Measurements from ENCODE around the gene TXLNG. TPM values are rescaled to one million over a fixed set of nuclear protein-coding genes. Genes with fewer than 3 reads are reported as not detected.

Gene TXLNG
- total and polyA plus RNA-seq, 9 donors = 14.0 to 27.7 (median 20.2) TPM

DNA sequence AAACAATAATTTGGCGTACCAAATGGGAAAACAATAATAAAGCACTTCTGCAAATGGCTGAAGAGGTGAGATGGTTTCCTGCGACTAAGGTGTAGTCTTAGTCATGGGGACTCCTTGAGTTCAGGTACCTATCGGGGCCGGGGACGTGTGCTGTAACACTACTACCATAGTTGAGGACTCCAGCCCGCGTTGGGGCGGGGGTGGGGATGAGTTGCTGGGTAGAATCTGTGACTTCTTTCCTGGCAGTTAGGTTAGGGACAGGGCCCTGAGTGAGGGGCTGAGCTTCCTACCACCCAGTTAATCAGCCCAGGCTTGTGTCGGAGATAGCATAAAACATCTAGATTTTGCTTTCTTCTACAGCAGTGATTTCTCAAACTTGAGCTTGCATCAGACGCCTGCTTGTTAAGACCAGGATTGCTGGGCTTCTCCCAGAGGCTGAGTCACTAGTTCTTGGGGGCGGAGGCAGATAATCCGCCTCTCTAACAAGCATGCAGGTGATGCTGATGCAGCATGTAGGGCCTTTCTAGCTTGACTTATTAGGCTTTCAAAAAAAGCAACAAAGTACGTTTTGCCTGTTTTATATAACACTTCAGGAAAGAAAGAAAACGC is 53.7 kb downstream of the TXLNG start:
- Histone ChIP-seq H3K4me3 (no peak overlapping the region), H3K4me1 (ENCODE audit: insufficient read depth) (peaks cover 4% of the 10 kb centered on the region), H3K9me3 (no peaks in the 10 kb centered on the region), H3K36me3 (no peaks in the 10 kb centered on the region), H3K27ac (no peak overlapping the region), H3K27me3 (no peaks in the 10 kb centered on the region)
- peak in 2 of 5 donors; percentile 49 to 58 for DNase-seq
- TF ChIP-seq, protein P1, sequence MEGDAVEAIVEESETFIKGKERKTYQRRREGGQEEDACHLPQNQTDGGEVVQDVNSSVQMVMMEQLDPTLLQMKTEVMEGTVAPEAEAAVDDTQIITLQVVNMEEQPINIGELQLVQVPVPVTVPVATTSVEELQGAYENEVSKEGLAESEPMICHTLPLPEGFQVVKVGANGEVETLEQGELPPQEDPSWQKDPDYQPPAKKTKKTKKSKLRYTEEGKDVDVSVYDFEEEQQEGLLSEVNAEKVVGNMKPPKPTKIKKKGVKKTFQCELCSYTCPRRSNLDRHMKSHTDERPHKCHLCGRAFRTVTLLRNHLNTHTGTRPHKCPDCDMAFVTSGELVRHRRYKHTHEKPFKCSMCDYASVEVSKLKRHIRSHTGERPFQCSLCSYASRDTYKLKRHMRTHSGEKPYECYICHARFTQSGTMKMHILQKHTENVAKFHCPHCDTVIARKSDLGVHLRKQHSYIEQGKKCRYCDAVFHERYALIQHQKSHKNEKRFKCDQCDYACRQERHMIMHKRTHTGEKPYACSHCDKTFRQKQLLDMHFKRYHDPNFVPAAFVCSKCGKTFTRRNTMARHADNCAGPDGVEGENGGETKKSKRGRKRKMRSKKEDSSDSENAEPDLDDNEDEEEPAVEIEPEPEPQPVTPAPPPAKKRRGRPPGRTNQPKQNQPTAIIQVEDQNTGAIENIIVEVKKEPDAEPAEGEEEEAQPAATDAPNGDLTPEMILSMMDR (IDR thresholded peaks at IDR 0.05) = no peak
- no peak for TF ChIP-seq EP300 (IDR thresholded peaks at IDR 0.05)
- TF ChIP-seq POLR2A (IDR thresholded peaks at IDR 0.05) = no peak
- WGBS, 3 donors = 77 to 82% (median 80%) methylated on average over 14 of the region's 14 CpGs
- intact Hi-C loops (cut with DNase I) = no loop called here

DNA sequence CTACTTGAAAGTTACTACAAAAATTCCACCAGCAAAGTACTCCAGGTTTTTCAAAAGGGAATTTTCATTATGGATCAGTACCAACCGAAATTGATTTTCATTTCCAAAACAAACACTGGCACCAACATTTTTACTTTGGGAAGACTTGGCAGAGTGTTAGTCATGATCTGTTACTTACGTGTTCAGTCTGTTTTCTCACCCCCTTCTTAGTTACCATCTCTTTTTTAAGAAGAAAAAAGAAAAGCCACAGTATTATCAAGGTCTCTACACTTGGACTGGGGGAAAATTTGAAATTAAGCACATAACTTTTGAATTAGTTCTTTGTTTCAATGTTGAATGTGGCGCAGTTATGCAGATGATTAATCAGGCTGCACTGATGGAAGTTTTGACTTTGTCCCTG is 56.4 kb downstream of the TXLNG start:
- Histone ChIP-seq H3K27me3 (no peaks in the 10 kb centered on the region), H3K4me1 (ENCODE audit: insufficient read depth) (peaks cover 4% of the 10 kb centered on the region), H3K9me3 (no peaks in the 10 kb centered on the region), H3K27ac (no peak overlapping the region), H3K4me3 (no peak overlapping the region), H3K36me3 (no peaks in the 10 kb centered on the region)
- no peak for TF ChIP-seq EP300 (IDR thresholded peaks at IDR 0.05)
- TF ChIP-seq, protein P1 (IDR thresholded peaks at IDR 0.05) = no peak
- TF ChIP-seq POLR2A (IDR thresholded peaks at IDR 0.05) = no peak
- intact Hi-C loops (cut with DNase I) = no loop called here
- DNase-seq = no peak
- WGBS, 3 donors = 85 to 88% (median 85%) methylated on average over 3 of the region's 3 CpGs

DNA sequence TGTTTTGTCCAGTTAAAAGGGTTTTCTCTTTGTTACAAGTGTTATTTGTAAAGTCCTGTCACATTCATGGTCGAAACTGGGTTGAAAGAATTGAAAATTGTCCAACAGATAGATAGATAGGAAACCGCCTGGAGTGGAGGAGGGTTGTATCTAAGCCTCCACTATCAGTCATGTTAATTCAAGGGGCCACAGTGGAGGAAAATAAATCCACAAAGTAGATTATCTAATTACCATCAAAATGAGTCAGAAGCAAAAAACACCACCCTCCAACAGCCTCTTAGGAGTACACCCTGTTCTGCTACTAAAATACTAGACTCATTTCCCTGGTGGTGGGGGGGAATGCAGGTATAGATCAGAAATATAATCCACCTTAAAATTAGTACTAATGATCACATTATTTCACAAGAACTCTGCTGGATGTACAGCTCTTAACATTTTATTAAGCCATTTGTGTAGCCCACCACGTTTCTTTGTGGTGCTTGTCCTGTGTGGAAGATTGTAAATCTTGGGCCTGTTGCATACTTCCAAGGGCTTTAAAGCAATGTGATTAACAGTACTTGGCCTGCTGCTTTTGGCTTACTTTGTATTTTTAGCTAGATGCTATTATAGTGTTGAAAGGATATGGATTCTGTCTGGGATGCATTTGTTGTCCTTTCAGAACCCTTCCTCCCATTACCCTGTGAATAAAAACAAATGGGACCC is 57.1 kb downstream of the TXLNG start:
- Histone ChIP-seq H3K4me1 (ENCODE audit: insufficient read depth) (peaks cover 4% of the 10 kb centered on the region), H3K27me3 (no peaks in the 10 kb centered on the region), H3K27ac (no peak overlapping the region), H3K36me3 (no peaks in the 10 kb centered on the region), H3K9me3 (no peaks in the 10 kb centered on the region), H3K4me3 (no peak overlapping the region)
- TF ChIP-seq EP300 (IDR thresholded peaks at IDR 0.05) (no peak), POLR2A (IDR thresholded peaks at IDR 0.05) (no peak)
- TF ChIP-seq, protein P1 (IDR thresholded peaks at IDR 0.05) = no peak
- intact Hi-C loops (cut with DNase I) = no loop called here
- 70 to 75% (median 72%) methylated on average over 3 of the region's 3 CpGs for WGBS, 3 donors
- no peak for DNase-seq

DNA sequence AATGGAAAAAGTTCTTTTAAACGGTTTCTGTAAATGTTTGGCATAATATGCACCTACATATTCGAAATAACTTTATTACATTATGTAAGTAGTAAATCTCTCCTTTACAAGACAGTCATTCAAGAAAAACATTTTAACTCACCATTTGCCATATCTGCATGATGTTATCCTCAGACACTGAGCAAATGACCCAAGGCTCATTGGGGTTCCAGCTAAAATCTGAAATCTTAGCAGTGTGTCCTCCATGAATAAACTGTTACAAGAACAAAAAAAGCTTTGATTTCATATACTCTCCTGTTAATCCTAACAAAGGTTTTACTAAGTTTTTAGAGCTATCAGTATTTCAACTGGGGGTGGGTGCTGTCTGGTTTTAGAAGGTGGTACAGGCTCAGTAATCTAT is 59.4 kb downstream of the TXLNG start:
- no peak overlapping the region for H3K27ac ChIP-seq
- no peak for TF ChIP-seq POLR2A (IDR thresholded peaks at IDR 0.05)
- no peak for TF ChIP-seq EP300 (IDR thresholded peaks at IDR 0.05)
- TF ChIP-seq, protein P1 (IDR thresholded peaks at IDR 0.05) = no peak
- intact Hi-C loops (cut with DNase I) = no loop called here

More for the DNA sequence above, 59.4 kb downstream of the TXLNG start:
- 73 to 82% (median 81%) methylated on average over 2 of the region's 2 CpGs for WGBS, 3 donors
- Histone ChIP-seq H3K4me3 (no peak overlapping the region), H3K27me3 (no peaks in the 10 kb centered on the region), H3K4me1 (ENCODE audit: insufficient read depth) (no peaks in the 10 kb centered on the region), H3K36me3 (no peaks in the 10 kb centered on the region), H3K9me3 (no peaks in the 10 kb centered on the region)
- no peak for DNase-seq

All from ovary (tissue), 9 donors.